Upper lobe of right lung (tissue), 1 donor: Measurements from ENCODE around the gene MYEOV. TPM values are rescaled to one million over a fixed set of nuclear protein-coding genes. Genes with fewer than 3 reads are reported as not detected.

Source experiments
- ATAC-seq: fragments of 200-7000 bp; cut with Tn5 transposase; one replicate; pipeline ENCODE4 v1.9.1; 2020; ENCODE audit warnings: mild to moderate bottlenecking, moderate library complexity
- DNase-seq: peaks from one replicate; pipeline ENCODE4 v3.0.0-alpha.2; 2020
- H3K27ac ChIP-seq: fragments of 200-600 bp; one replicate; pipeline ENCODE4 v1.8.0; 2022
- H3K27me3 ChIP-seq: fragments of 200-600 bp; one replicate; pipeline ENCODE4 v1.8.0; 2022; ENCODE audit warnings: mild to moderate bottlenecking
- H3K36me3 ChIP-seq: fragments of 200-600 bp; one replicate; pipeline ENCODE4 v1.8.0; 2022
- H3K4me1 ChIP-seq: fragments of 200-600 bp; one replicate; pipeline ENCODE4 v1.8.0; 2022
- H3K4me3 ChIP-seq: fragments of 200-600 bp; one replicate; pipeline ENCODE4 v1.8.0; 2022; ENCODE audit warnings: mild to moderate bottlenecking
- H3K9me3 ChIP-seq: fragments of 200-600 bp; one replicate; pipeline ENCODE4 v1.8.0; 2022
- intact Hi-C: fragments of 100-400 bp; cut with DNase I; formaldehyde crosslinking; loops from one replicate; pipeline ENCODE4 v1.11.0; 2022
- total RNA-seq: library from RNA; stranded (reverse); fragmentation: NEBNext Ultra II Directional; extraction: Animal tissue kit (Norgen Biotek cat#: 25700); gene quantifications from one replicate; pipeline ENCODE4 v1.2.1, GENCODE V29; 2021
- TF ChIP-seq, protein P1 (sequence below): fragments of 200-600 bp; IDR thresholded peaks from one replicate; pipeline ENCODE4 v1.8.0; 2022; ENCODE audit warnings: antibody characterized with exemption
- donor health status: DM: no; HTN: yes; CAD: no; lungs with severe emphysema.

MYEOV gene
- total RNA-seq, 1 donor from 2014 or later = 0.23 TPM

DNA sequence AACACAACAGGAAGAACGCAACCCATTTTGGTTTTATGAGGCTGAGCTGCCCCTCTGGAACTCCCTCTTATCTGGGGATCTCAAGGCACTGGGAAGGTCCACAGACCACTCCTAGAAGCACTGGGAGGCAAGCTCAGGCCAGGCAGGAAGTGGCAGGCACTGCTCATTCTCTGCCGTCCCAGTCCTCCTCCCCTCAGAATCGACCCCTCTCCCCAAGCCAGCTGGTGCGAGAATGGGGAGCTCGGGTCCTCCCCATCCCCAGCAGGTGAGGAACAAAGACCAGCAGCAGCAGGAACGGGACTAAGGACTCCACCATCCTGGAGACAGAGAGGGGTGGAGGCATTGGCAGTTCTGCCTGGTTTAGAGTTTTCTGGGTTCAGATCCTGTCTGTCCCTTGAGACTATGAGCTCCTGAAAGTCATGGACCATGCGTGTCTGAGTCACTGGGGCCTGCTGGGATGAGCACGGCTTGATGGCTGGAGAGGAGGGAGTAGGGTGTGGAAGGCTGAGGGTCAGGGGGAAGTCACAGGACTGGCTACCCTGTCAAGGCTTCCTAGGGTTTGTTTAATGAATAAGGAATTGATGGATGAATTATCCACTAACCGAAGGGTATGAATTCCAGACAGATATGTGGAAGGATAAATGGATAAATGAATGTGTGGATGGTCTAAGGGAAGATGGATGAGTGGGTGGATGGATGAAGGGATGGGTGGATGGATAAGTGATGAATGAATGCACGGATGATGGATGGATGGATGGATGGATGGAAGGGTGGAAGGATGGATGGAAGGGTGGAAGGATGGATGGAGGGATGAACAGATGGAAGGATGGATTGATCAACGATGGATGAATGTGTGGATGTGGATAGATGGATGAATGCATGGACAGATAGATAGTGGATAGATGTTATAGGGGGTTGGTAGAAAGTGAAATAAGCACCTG, 6.4 kb downstream of the MYEOV start:
- no peaks in the 10 kb centered on the region for H3K9me3 ChIP-seq
- no peaks in the 10 kb centered on the region for H3K27me3 ChIP-seq
- no peak overlapping the region for H3K4me3 ChIP-seq
- intact Hi-C loops = no loop called here
- TF ChIP-seq, protein P1, sequence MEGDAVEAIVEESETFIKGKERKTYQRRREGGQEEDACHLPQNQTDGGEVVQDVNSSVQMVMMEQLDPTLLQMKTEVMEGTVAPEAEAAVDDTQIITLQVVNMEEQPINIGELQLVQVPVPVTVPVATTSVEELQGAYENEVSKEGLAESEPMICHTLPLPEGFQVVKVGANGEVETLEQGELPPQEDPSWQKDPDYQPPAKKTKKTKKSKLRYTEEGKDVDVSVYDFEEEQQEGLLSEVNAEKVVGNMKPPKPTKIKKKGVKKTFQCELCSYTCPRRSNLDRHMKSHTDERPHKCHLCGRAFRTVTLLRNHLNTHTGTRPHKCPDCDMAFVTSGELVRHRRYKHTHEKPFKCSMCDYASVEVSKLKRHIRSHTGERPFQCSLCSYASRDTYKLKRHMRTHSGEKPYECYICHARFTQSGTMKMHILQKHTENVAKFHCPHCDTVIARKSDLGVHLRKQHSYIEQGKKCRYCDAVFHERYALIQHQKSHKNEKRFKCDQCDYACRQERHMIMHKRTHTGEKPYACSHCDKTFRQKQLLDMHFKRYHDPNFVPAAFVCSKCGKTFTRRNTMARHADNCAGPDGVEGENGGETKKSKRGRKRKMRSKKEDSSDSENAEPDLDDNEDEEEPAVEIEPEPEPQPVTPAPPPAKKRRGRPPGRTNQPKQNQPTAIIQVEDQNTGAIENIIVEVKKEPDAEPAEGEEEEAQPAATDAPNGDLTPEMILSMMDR = no peak
- DNase-seq (peak; percentile 57), ATAC-seq (no peak)
- H3K27ac ChIP-seq = no peak overlapping the region
- no peaks in the 10 kb centered on the region for H3K36me3 ChIP-seq
- peaks cover 36% of the 10 kb centered on the region for H3K4me1 ChIP-seq

DNA sequence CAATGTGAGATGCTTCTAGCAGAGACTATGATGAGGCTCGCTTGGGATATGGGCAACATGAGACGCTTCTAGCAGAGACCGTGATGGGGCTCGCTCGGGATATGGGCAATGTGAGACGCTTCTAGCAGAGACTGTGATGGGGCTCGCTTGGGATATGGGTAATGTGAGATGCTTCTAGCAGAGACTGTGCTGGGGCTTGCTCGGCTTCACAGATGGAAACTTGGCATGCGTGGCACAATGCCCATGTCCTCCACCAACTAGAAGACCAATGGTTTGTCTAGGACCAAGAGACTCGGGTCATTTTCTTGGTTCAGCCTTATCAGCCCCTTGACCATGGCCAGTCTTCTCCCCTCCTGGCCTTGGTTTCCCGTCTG, 7.1 kb downstream of the MYEOV start:
- TF ChIP-seq, protein P1 = no peak
- Histone ChIP-seq H3K36me3 (no peaks in the 10 kb centered on the region), H3K9me3 (no peaks in the 10 kb centered on the region), H3K4me1 (peaks cover 29% of the 10 kb centered on the region), H3K27ac (no peak overlapping the region), H3K27me3 (no peaks in the 10 kb centered on the region), H3K4me3 (no peak overlapping the region)
- intact Hi-C loops = no loop called here
- ATAC-seq = no peak
- no peak for DNase-seq

DNA sequence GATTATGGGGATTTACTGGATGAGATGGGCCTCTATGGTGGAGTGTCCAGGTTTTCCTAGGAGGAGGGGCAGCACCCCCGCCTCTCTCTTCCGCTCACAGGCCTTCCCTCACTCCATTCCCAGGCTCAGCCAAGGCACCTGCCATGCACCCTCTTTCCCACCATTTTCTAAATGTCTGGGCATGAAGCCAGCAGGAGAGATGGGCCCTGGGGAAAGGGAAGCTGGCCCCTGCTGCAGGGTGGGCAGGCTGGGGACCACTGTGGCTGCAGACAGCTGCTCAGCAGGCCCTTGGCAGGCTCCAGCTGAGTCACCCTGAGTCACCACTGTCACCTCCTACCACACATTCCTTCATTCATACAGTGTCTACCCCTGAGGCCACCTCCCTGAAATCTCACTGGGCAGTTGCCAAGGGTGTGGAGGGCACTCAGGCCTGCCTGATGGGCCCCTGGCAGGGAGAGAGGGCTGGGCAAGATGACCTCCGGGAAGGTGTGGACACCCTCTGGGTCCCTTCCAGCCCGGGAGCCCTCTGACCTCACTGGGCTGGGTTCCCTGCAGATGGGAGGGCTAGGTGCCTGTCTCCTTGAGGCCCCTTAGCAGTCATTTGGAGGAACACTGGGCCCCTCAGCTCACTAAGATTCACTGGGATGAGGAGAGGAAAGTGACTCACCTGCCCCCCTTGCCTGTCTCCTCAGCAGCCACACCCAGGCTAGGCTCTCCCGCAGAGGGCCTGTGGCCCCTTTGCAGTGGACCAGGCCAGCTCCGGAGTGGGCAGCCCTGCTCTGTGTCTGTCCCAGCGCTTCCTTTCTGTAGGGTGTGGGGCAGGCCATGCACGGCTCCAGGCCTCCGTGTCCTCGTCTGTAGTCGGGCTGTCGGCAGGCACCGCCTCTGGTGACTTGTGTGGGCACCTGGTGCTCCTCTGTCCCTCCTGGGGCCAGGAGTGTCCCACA, 7.8 kb downstream of the MYEOV start:
- DNase-seq = peak; percentile 83
- no peaks in the 10 kb centered on the region for H3K36me3 ChIP-seq
- intact Hi-C loops = no loop called here
- no peaks in the 10 kb centered on the region for H3K27me3 ChIP-seq
- peak; percentile 51 for ATAC-seq
- H3K4me3 ChIP-seq = no peak overlapping the region
- no peaks in the 10 kb centered on the region for H3K9me3 ChIP-seq
- peak overlapping the region; percentile 11 for H3K27ac ChIP-seq
- TF ChIP-seq, protein P1 = no peak
- peaks cover 22% of the 10 kb centered on the region for H3K4me1 ChIP-seq

DNA sequence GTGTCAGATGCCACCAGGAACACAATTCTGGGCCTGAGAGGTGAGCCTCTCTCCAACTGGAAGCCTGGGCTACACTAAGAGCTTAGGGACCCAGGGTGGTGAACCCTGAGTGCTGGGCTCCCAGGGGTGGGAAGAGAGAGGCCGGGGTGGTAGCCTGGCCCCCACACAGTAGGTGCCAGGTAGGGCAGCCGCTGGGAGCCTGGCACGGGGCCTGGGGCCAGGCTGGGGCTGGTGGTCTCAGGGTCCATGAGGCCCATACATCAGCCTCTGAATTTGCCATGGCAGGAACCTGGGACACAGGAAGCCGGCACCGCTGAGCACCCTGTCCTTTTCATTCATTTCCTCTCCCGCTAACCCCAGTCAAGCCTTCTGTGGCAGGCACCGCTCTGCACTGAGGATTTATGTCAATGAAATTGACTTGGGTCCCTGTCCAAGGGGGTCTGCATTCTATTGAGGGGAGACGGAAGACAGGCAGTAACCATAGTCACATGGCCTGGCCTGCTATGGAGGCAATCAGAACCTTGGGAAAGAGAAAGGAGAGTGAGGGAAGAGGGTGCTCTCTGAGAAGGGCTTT, 8.6 kb downstream of the MYEOV start:
- no peak for ATAC-seq
- H3K27ac ChIP-seq = peak overlapping the region; percentile 11
- DNase-seq = peak; percentile 58

DNA sequence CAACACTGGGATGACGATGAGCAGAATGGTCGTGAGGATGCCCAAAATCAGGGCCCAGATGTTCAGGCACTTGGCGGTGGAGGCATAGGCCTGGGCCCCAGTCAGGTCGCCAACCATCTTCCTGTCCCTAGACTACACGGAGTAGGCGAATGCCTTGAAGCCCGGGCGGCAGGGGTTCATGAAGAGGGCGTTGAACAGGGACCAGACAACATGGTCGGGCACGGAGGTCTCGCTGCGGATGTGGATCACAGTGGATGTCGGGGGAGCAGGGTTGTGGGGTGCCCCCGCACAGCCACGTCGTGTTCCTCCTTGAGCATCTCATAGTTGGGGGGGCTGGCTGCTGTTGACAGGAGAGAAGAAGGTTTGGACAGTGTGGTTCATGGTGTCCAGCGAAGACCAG, 9.5 kb downstream of the MYEOV start:
- H3K27ac ChIP-seq = no peak overlapping the region
- H3K27me3 ChIP-seq = no peaks in the 10 kb centered on the region
- ATAC-seq (no peak), DNase-seq (peak; percentile 55)
- peaks cover 6% of the 10 kb centered on the region for H3K4me1 ChIP-seq
- TF ChIP-seq, protein P1 = no peak
- no peaks in the 10 kb centered on the region for H3K9me3 ChIP-seq
- no peak overlapping the region for H3K4me3 ChIP-seq
- no peaks in the 10 kb centered on the region for H3K36me3 ChIP-seq
- intact Hi-C loops = no loop called here

More for the DNA sequence above, 8.6 kb downstream of the MYEOV start:
- Histone ChIP-seq H3K9me3 (no peaks in the 10 kb centered on the region), H3K27me3 (no peaks in the 10 kb centered on the region), H3K4me1 (peaks cover 14% of the 10 kb centered on the region), H3K36me3 (no peaks in the 10 kb centered on the region), H3K4me3 (no peak overlapping the region)
- TF ChIP-seq, protein P1 = no peak
- intact Hi-C loops = no loop called here
